Measurements from ENCODE around the gene ASH1L. TPM values are rescaled to one million over a fixed set of nuclear protein-coding genes. Genes with fewer than 3 reads are reported as not detected.

The ASH1L gene
- total RNA-seq, 1 experiment from 2014 or later, result 30.5 TPM

- H3K9me3 ChIP-seq (ENCODE audit: control insufficient read depth in 1 of 2, insufficient read depth in 1 of 2, low read depth in 1 of 2, low read length in 2 of 2), result no peaks in the 10 kb centered on the region
- H3K79me2 ChIP-seq (ENCODE audit: insufficient read depth, low read length), result peaks cover 93% of the 10 kb centered on the region
- no peak overlapping the region for H3K27ac ChIP-seq (ENCODE audit: low read depth, low read length)
- TF ChIP-seq ELF1 (IDR thresholded peaks at IDR 0.05; ENCODE audit: borderline replicate concordance, low read depth), result no peak
- POLR2A ChIA-PET, result no interaction called here
- intact Hi-C loops (cut with micrococcal nuclease), result no loop called here
- BruUV-seq (replicated peaks), result no TSS peak
- CTCF ChIA-PET, result no interaction called here
- no peaks in the 10 kb centered on the region for H3K4me1 ChIP-seq (ENCODE audit: control insufficient read depth in 1 of 2, insufficient read depth in 2 of 2, low read length in 2 of 2)
- no peak overlapping the region for H3K4me2 ChIP-seq (ENCODE audit: low read length)
- RAD21 ChIA-PET (ENCODE audit: low non-redundant PET in 1 of 2, low total read pairs in 2 of 2, uncharacterized antibody in 2 of 2, unreplicated experiment in 2 of 2), result no interaction called here
- no peaks in the 10 kb centered on the region for H3K36me3 ChIP-seq (ENCODE audit: control insufficient read depth in 1 of 2, insufficient read depth in 2 of 2, low read length in 2 of 2)
- no peaks in the 10 kb centered on the region for H3K27me3 ChIP-seq (ENCODE audit: insufficient read depth, low read length)
- H3K9ac ChIP-seq (ENCODE audit: low read length), result no peak overlapping the region
- H3K9me2 ChIP-seq (ENCODE audit: insufficient read depth), result no peaks in the 10 kb centered on the region
- no peak overlapping the region for H2AFZ ChIP-seq (ENCODE audit: low read depth, low read length, poor library complexity, severe bottlenecking)
- no peak overlapping the region for H3K4me3 ChIP-seq (replicated peaks in 1 of 2; ENCODE audit: low read depth in 1 of 2, low read length in 2 of 2)
- ATAC-seq (no peak), DNase-seq (ENCODE audit: low read depth, low spot score) (no peak)
- peaks cover 12% of the 10 kb centered on the region; the same call in 1 of the 2 replicates for H4K20me1 ChIP-seq (ENCODE audit: insufficient read depth)
These were observed 22.4 kb downstream of the ASH1L start for GRCh38 chr1:155540000-155540874.

DNA sequence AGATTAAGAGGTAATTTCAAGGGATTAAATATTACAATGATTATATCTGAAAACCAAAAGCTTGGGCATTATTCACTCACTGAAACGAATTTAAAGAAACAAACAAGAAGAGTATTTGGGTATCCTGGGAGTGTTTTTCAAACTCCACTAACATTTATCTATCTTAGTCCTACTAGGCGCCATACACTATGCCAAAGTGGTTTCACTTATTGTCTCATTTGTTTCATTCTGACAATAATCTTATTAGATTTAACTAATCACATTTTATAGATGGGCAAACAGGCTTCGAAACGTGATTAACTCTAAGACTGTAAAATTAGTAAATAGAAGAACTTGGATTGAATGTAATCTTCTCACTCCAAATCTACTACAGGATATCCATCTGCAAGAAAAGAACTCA, 25.4 kb downstream of the ASH1L start:
- Histone ChIP-seq H3K79me2 (ENCODE audit: insufficient read depth, low read length) (peaks cover 93% of the 10 kb centered on the region), H4K20me1 (ENCODE audit: insufficient read depth) (peaks cover 12% of the 10 kb centered on the region; the same call in 1 of the 2 replicates), H3K9me3 (ENCODE audit: control insufficient read depth in 1 of 2, insufficient read depth in 1 of 2, low read depth in 1 of 2, low read length in 2 of 2) (no peaks in the 10 kb centered on the region), H3K27me3 (ENCODE audit: insufficient read depth, low read length) (no peaks in the 10 kb centered on the region), H3K4me3 (replicated peaks in 1 of 2; ENCODE audit: low read depth in 1 of 2, low read length in 2 of 2) (no peak overlapping the region), H2AFZ (ENCODE audit: low read depth, low read length, poor library complexity, severe bottlenecking) (no peak overlapping the region), H3K27ac (ENCODE audit: low read depth, low read length) (no peak overlapping the region), H3K9ac (ENCODE audit: low read length) (no peak overlapping the region), H3K36me3 (ENCODE audit: control insufficient read depth in 1 of 2, insufficient read depth in 2 of 2, low read length in 2 of 2) (no peaks in the 10 kb centered on the region), H3K4me2 (ENCODE audit: low read length) (no peak overlapping the region), H3K9me2 (ENCODE audit: insufficient read depth) (no peaks in the 10 kb centered on the region), H3K4me1 (ENCODE audit: control insufficient read depth in 1 of 2, insufficient read depth in 2 of 2, low read length in 2 of 2) (no peaks in the 10 kb centered on the region)
- DNase-seq (ENCODE audit: low read depth, low spot score) (no peak), ATAC-seq (no peak)
- no TSS peak for BruUV-seq (replicated peaks)
- ChIA-PET CTCF (no interaction called here), RAD21 (ENCODE audit: low non-redundant PET in 1 of 2, low total read pairs in 2 of 2, uncharacterized antibody in 2 of 2, unreplicated experiment in 2 of 2) (no interaction called here), POLR2A (interaction anchor here (0.6 kb wide), 1 partner anchor 249 kb away, joined by 4 read pairs; no protein-coding TSS in a partner anchor)
- intact Hi-C loops (cut with micrococcal nuclease), result no loop called here
- no peak for TF ChIP-seq EZH2phosphoT487 (IDR thresholded peaks at IDR 0.05; ENCODE audit: borderline replicate concordance)
- no peak for TF ChIP-seq REST (IDR thresholded peaks at IDR 0.05; ENCODE audit: low read depth)
- TF ChIP-seq, protein P1, sequence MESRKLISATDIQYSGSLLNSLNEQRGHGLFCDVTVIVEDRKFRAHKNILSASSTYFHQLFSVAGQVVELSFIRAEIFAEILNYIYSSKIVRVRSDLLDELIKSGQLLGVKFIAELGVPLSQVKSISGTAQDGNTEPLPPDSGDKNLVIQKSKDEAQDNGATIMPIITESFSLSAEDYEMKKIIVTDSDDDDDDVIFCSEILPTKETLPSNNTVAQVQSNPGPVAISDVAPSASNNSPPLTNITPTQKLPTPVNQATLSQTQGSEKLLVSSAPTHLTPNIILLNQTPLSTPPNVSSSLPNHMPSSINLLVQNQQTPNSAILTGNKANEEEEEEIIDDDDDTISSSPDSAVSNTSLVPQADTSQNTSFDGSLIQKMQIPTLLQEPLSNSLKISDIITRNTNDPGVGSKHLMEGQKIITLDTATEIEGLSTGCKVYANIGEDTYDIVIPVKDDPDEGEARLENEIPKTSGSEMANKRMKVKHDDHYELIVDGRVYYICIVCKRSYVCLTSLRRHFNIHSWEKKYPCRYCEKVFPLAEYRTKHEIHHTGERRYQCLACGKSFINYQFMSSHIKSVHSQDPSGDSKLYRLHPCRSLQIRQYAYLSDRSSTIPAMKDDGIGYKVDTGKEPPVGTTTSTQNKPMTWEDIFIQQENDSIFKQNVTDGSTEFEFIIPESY (IDR thresholded peaks at IDR 0.05; ENCODE audit: extremely low read depth, insufficient replicate concordance, low read length), result no peak
- TF ChIP-seq, protein P2, sequence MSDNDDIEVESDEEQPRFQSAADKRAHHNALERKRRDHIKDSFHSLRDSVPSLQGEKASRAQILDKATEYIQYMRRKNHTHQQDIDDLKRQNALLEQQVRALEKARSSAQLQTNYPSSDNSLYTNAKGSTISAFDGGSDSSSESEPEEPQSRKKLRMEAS (IDR thresholded peaks at IDR 0.05), result no peak
- no peak for TF ChIP-seq CTCF (IDR thresholded peaks at IDR 0.05 in 2 of 3, conservative IDR thresholded peaks at IDR 0.05 in 1 of 3; ENCODE audit: borderline replicate concordance in 1 of 3, insufficient read depth in 1 of 3, low read depth in 2 of 3, low read length in 2 of 3)
- TF ChIP-seq JUND (IDR thresholded peaks at IDR 0.05), result no peak
- no peak for TF ChIP-seq SP1 (IDR thresholded peaks at IDR 0.05; ENCODE audit: low read depth)
- no peak for TF ChIP-seq ZFX (IDR thresholded peaks at IDR 0.05)
- TF ChIP-seq POLR2AphosphoS5 (IDR thresholded peaks at IDR 0.05; ENCODE audit: low read depth, low read length), result no peak
- no peak for TF ChIP-seq POLR2A (IDR thresholded peaks at IDR 0.05; ENCODE audit: borderline replicate concordance, extremely low read depth, insufficient read depth, insufficient read length)

All from HCT116 (cell line).